ENCODE data around the gene OPN4.

OPN4 gene

GRCh38 chr10:86628311-86628710, 26.0 kb upstream of the OPN4 start:
- TF ChIP-seq CTCF (IDR thresholded peaks at IDR 0.05; ENCODE audit: insufficient read depth, missing control alignments): no peak
- FAIRE-seq: no peak

GRCh38 chr10:86630079-86630478, 24.3 kb upstream of the OPN4 start:
- DNase-seq (ENCODE audit: insufficient read length, low spot score): no peak
- TF ChIP-seq CTCF (IDR thresholded peaks at IDR 0.05; ENCODE audit: insufficient read depth, missing control alignments): no peak
- FAIRE-seq: no peak

More at GRCh38 chr10:86628311-86628710, 26.0 kb upstream of the OPN4 start:
- no peak for DNase-seq (ENCODE audit: insufficient read length, low spot score)

GRCh38 chr10:86632009-86632800, 22.1 kb upstream of the OPN4 start:
- DNase-seq (ENCODE audit: insufficient read length, low spot score) (no peak), FAIRE-seq (no peak)
- no peak for TF ChIP-seq CTCF (IDR thresholded peaks at IDR 0.05; ENCODE audit: insufficient read depth, missing control alignments)

- TF ChIP-seq CTCF (IDR thresholded peaks at IDR 0.05; ENCODE audit: insufficient read depth, missing control alignments): no peak
- FAIRE-seq (no peak), DNase-seq (ENCODE audit: insufficient read length, low spot score) (no peak)
Observed at GRCh38 chr10:86632951-86633350, 21.4 kb upstream of the OPN4 start.

- TF ChIP-seq CTCF (IDR thresholded peaks at IDR 0.05; ENCODE audit: insufficient read depth, missing control alignments): no peak
- FAIRE-seq: no peak
Observed at GRCh38 chr10:86635402-86635801, 18.9 kb upstream of the OPN4 start.

GRCh38 chr10:86636311-86636710, 18.0 kb upstream of the OPN4 start:
- DNase-seq (ENCODE audit: insufficient read length, low spot score): no peak
- no peak for TF ChIP-seq CTCF (IDR thresholded peaks at IDR 0.05; ENCODE audit: insufficient read depth, missing control alignments)
- FAIRE-seq: no peak

More at GRCh38 chr10:86635402-86635801, 18.9 kb upstream of the OPN4 start:
- no peak for DNase-seq (ENCODE audit: insufficient read length, low spot score)

- DNase-seq (ENCODE audit: insufficient read length, low spot score) (no peak), FAIRE-seq (no peak)
- TF ChIP-seq CTCF (IDR thresholded peaks at IDR 0.05; ENCODE audit: insufficient read depth, missing control alignments): peak; percentile 21
Observed at GRCh38 chr10:86642021-86642420, 12.3 kb upstream of the OPN4 start.

All from D721Med (cell line).